Coronary artery (tissue), 2 donors: ENCODE results near the gene ZNF143.

Experiments used
- DNase-seq: peaks from one replicate; pipeline ENCODE4 v3.0.0-alpha.2; 2017; ENCODE audit warnings: low spot score
- H3K27ac ChIP-seq, 2 donors: fragments of 200-600 bp; sonication (generic); one replicate each; pipeline ENCODE4 v1.5.1; 2016 to 2019
- H3K4me3 ChIP-seq: fragments of 200-600 bp; sonication (generic); 2 replicates; pipeline ENCODE4 v1.5.1; 2016; ENCODE audit warnings: mild to moderate bottlenecking, moderate library complexity
- TF ChIP-seq, protein P1 (sequence below): fragments of 200-600 bp; sonication (generic); IDR thresholded peaks from one replicate; pipeline ENCODE4 v1.5.1; 2019; ENCODE audit warnings: antibody characterized with exemption

Gene ZNF143

DNA sequence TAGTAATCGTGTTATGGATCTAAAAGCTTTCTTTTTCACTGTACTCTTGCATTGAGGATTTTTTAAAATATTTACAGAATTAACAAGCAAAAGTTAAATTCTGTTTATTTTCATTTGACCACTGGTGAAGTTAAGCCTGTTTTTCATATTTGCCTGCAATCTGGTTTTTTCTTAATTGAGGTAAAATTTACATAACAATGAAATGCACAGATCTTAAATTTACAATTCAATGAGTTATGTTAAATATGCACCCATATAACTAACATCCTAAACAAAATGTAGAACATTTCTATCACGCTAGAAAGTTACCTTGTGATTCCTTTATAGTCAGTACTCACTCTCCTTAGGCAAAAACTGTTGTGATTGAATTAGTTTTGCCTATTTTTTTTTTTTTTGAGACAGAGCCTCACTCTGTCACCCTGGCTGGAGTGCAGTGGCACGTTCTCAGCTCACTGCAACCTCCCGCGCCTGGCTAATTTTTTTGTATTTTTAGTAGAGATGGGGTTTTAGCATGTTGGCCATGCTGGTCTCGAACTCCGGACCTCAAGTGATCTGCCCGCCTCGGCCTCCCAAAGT lies 58.1 kb downstream of the ZNF143 start:
- DNase-seq = no peak
- TF ChIP-seq, protein P1, sequence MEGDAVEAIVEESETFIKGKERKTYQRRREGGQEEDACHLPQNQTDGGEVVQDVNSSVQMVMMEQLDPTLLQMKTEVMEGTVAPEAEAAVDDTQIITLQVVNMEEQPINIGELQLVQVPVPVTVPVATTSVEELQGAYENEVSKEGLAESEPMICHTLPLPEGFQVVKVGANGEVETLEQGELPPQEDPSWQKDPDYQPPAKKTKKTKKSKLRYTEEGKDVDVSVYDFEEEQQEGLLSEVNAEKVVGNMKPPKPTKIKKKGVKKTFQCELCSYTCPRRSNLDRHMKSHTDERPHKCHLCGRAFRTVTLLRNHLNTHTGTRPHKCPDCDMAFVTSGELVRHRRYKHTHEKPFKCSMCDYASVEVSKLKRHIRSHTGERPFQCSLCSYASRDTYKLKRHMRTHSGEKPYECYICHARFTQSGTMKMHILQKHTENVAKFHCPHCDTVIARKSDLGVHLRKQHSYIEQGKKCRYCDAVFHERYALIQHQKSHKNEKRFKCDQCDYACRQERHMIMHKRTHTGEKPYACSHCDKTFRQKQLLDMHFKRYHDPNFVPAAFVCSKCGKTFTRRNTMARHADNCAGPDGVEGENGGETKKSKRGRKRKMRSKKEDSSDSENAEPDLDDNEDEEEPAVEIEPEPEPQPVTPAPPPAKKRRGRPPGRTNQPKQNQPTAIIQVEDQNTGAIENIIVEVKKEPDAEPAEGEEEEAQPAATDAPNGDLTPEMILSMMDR = no peak
- Histone ChIP-seq H3K27ac (no peak overlapping the region), H3K4me3 (no peak overlapping the region)

DNA sequence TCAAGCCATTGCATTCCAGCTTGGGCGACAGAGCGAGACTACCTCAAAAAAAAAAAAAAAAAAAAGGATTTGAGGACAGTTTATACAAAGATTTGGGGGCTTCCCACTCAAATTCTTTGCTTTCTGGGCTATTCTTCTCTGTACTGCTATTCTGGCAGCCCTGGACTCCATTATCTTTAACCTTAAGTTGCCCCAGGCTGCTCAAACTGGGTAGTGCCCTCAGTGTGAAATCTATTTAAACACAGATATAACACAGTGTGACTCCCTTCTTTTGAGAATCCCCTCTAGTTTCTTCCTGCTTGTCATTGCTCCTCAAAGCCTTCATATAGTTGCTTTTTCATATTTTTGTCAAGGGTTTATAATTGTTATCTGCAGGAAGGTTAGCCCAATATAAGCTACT lies 63.2 kb downstream of the ZNF143 start:
- Histone ChIP-seq H3K4me3 (no peak overlapping the region), H3K27ac (no peak overlapping the region)
- TF ChIP-seq, protein P1 = no peak
- DNase-seq = no peak

DNA sequence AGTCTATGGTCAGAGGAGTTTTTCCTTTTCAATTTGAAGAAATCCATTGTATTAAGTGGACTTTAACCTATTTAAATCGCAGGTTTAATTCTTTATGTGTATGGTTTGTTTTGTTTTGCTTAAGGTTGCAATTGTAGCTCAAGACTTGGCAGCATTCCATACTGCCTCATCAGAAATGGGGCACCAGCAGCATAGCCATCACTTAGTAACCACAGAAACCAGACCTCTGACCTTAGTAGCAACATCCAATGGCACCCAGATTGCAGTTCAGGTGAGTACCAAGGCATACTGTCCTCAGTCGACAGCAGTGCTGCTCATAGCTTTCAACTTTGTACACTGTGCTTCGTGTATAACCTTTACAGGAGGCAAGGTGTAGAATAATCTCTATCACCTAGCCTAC lies 64.3 kb downstream of the ZNF143 start:
- H3K4me3 ChIP-seq = no peak overlapping the region
- TF ChIP-seq, protein P1 = no peak
- DNase-seq = no peak
- peak overlapping the region in 1 of 2 donors; percentile 7 for H3K27ac ChIP-seq

DNA sequence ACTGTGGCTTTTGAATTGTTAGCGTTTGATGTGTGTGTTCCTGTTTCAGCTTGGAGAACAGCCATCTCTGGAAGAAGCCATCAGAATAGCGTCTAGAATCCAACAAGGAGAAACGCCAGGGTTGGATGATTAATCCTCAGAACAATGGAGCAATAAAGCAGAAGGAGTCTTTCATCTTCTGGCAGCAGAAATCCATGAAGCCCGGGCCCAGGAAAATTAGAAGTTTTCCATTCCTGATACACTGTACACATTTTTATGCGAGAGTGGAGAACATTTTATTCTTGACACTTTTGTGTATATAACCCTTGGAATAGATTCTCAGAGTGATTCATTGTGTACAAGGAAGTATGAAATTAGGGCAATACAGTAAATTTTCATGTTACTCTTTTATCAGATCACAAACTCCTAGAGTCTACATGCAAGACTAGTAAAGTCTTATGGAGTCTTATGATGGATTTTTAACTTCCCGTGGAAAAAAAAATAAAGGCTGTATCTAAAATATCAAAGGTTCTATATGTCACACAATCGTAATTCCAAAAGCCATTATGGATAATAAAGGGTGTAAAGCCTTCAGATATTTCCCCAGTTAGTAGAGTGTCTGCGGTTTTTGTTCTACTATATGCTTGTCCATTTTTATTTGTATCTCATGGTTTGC lies 66.8 kb downstream of the ZNF143 start:
- no peak overlapping the region for H3K4me3 ChIP-seq
- DNase-seq = no peak
- peak overlapping the region in 1 of 2 donors; percentile 78 for H3K27ac ChIP-seq
- TF ChIP-seq, protein P1 = no peak

DNA sequence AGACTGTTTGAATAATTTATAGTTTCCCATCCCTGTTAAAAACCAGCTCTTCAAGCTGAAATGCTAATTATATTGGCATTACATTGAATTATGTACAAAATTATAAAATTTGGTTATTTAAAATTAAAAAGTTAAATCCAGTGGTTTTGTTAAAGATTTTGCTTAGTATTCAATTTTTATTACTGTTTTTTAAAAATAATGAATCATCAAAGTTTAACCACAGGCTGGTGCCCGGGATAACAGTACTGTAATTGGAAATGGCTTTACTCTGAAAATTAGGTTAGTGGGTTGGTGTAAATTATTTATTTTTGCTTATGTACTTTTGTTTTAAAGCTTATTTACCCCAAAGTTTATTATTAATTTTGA lies 67.3 kb downstream of the ZNF143 start:
- DNase-seq = no peak
- TF ChIP-seq, protein P1 = no peak
- no peak overlapping the region for H3K4me3 ChIP-seq
- peak overlapping the region in 1 of 2 donors; percentile 78 for H3K27ac ChIP-seq

DNA sequence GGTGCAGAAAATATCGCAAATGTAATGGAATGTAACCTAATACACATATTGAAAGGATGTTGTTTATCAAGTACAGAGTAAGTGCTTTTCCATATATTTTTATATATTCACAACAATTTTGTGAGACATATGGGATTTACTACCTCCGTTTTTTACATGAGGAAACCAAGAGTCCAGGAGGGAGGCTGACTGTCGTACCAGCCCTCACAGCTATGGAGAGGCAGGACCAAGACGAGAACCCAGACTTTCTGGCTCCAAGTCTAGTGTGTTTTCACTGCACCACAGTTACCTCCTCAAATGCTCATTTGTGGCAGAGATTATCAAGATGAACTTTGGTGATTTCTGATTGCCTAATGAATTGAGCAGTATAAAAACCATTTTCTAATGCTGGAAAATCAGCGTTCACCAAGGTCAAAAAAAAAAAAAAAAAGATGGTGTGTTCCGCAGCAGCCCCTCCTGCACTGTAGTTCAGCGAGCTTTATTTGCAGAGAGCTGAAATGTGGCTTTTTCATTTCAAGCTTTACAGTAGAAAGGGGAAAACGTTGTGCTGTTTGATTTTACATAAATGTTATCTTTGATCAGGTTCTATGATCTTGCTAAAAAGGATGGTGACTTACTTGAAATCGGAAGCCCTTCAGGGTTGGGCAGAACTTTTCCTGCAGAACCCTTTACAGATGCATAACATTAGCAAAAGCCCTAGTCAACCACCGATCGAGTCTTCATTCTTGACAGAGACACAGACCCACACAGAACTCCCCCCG lies 67.9 kb downstream of the ZNF143 start:
- Histone ChIP-seq H3K4me3 (no peak overlapping the region), H3K27ac (peak overlapping the region; percentile 21 to 32)
- DNase-seq = no peak
- TF ChIP-seq, protein P1 = no peak

DNA sequence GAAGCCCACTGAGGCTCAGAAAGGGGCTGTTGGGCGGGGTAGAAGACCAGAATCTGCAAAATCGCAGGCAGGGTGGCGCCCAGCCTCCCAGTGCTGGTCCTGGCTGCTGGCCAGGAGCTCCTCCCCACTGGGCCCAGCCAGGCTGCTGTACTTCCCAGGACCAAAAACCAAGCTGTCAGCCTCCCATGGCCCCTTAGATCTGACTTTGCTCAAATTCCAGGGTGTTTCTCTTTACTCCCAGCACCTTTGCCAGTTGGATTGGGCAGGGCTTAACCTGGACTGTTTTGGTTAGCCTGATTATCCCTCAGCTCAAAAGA lies 68.5 kb downstream of the ZNF143 start:
- DNase-seq = no peak
- Histone ChIP-seq H3K4me3 (no peak overlapping the region), H3K27ac (peak overlapping the region; percentile 21 to 32)
- TF ChIP-seq, protein P1 = no peak
